ENCODE results near the gene DCAF12L2.
"Not testable (repeated sequence)": the region's sequence is repeated elsewhere in the genome, so short reads cannot be mapped to it uniquely, and the experiment has no call there.

The DCAF12L2 gene

GRCh38 chrX:126165721-126166461 is at the start of gene DCAF12L2:
TSS of gene DCAF12L2 (minus strand) at chrX:126166289. CDS start at chrX:126165924, 365 bp downstream.
- peak; percentile 6 for DNase-seq

- DNase-seq: not testable (repeated sequence)
Measured at GRCh38 chrX:126190888-126191287, 24.8 kb upstream of the DCAF12L2 start.

GRCh38 chrX:126177133-126177840 is 11.2 kb upstream of the DCAF12L2 start:
- no peak for DNase-seq

- no peak for DNase-seq
Measured at GRCh38 chrX:126170720-126171119, 4.6 kb upstream of the DCAF12L2 start.

- DNase-seq: no peak
Measured at GRCh38 chrX:126167560-126167959, 1.5 kb upstream of the DCAF12L2 start.

- no peak for DNase-seq
Measured at GRCh38 chrX:126165401-126165720, 728 bp downstream of the DCAF12L2 start.

GRCh38 chrX:126164689-126165400 is 1.2 kb downstream of the DCAF12L2 start:
- no peak for DNase-seq

- DNase-seq: no peak
Measured at GRCh38 chrX:126164226-126164625, 1.9 kb downstream of the DCAF12L2 start.

- no peak for DNase-seq
Measured at GRCh38 chrX:126141014-126141413, 25.1 kb downstream of the DCAF12L2 start.

GRCh38 chrX:126137899-126138298 is 28.2 kb downstream of the DCAF12L2 start:
- no peak for DNase-seq

GRCh38 chrX:126124721-126125120 is 41.4 kb downstream of the DCAF12L2 start:
- no peak for DNase-seq
